NCI-H187 (cell line): ENCODE data around the gene KLHL40.

ENCODE experiments used
- DNase-seq, 2 experiments: peaks; one replicate each; lab custom pipeline; 2025; lab: John Stamatoyannopoulos, UW

KLHL40 gene

GRCh38 chr3:42690766-42691680 is 5.7 kb downstream of the KLHL40 start:
- no peak for DNase-seq

GRCh38 chr3:42691816-42692666 is 6.7 kb downstream of the KLHL40 start:
- DNase-seq: no peak

- no peak for DNase-seq
Observed at GRCh38 chr3:42692667-42693529, 7.6 kb downstream of the KLHL40 start.

GRCh38 chr3:42693530-42693930 is 8.2 kb downstream of the KLHL40 start:
- no peak for DNase-seq

- DNase-seq: no peak
Observed at GRCh38 chr3:42694366-42694765, 9.0 kb downstream of the KLHL40 start.

GRCh38 chr3:42696356-42697288 is 11.3 kb downstream of the KLHL40 start:
- no peak for DNase-seq

GRCh38 chr3:42697289-42698051 is 12.1 kb downstream of the KLHL40 start:
- DNase-seq: no peak

- DNase-seq: no peak
Observed at GRCh38 chr3:42698216-42698910, 13.0 kb downstream of the KLHL40 start.

GRCh38 chr3:42698911-42699230 is 13.5 kb downstream of the KLHL40 start:
- no peak for DNase-seq

- no peak for DNase-seq
Observed at GRCh38 chr3:42699511-42699971, 14.2 kb downstream of the KLHL40 start.

GRCh38 chr3:42700366-42701288 is 15.3 kb downstream of the KLHL40 start:
- no peak for DNase-seq

- no peak for DNase-seq
Observed at GRCh38 chr3:42701371-42702065, 16.2 kb downstream of the KLHL40 start.

GRCh38 chr3:42702066-42702951 is 17.0 kb downstream of the KLHL40 start, which contains the start of gene HHATL:
Gene HHATL (minus strand): TSS chr3:42702798. CDS start chr3:42700826, 1,972 bp downstream.
- peak in 1 of 2 experiments; percentile 55 for DNase-seq

GRCh38 chr3:42702982-42703694 is 17.8 kb downstream of the KLHL40 start:
- DNase-seq: no peak

GRCh38 chr3:42703695-42704025 is 18.3 kb downstream of the KLHL40 start:
- no peak for DNase-seq
